Left ventricle myocardium inferior (tissue), 1 donor: ENCODE measurements around the gene C10orf105. TPM values are rescaled to one million over a fixed set of nuclear protein-coding genes. Genes with fewer than 3 reads are reported as not detected.

Experiments used
- DNase-seq: peaks from one replicate; pipeline ENCODE4 v3.0.0-alpha.2; 2020
- H3K27ac ChIP-seq: fragments of 200-600 bp; replicated peaks from 2 replicates; pipeline ENCODE4 v1.8.0; 2021
- H3K27me3 ChIP-seq: fragments of 200-600 bp; 2 replicates; pipeline ENCODE4 v1.8.0; 2021; ENCODE audit warnings: low read depth
- H3K36me3 ChIP-seq: fragments of 200-600 bp; 2 replicates; pipeline ENCODE4 v1.8.0; 2021
- H3K4me1 ChIP-seq: fragments of 200-600 bp; 2 replicates; pipeline ENCODE4 v1.8.0; 2021
- H3K4me3 ChIP-seq: fragments of 200-600 bp; 2 replicates; pipeline ENCODE4 v1.8.0; 2021; ENCODE audit warnings: mild to moderate bottlenecking, moderate library complexity
- H3K9me3 ChIP-seq: fragments of 200-600 bp; replicated peaks from 2 replicates; pipeline ENCODE4 v1.8.0; 2021
- CTCF ChIP-seq: fragments of 200-600 bp; IDR thresholded peaks from 2 replicates; pipeline ENCODE4 v1.8.0; 2021; ENCODE audit warnings: antibody characterized with exemption, mild to moderate bottlenecking, borderline replicate concordance
- intact Hi-C: fragments of 100-400 bp; cut with micrococcal nuclease; formaldehyde crosslinking; loops from one replicate; pipeline ENCODE4 v1.11.0; 2022
- total RNA-seq: library from RNA; stranded (reverse); fragmentation: NEBNext Ultra II Directional; extraction: Animal tissue kit (Norgen Biotek cat#: 25700); gene quantifications from one replicate; pipeline ENCODE4 v1.2.1, GENCODE V29; 2021
- donor health status: DM: no; HTN: yes; CAD: no; lungs with severe emphysema.

Gene C10orf105
- total RNA-seq, 1 donor from 2014 or later = 0.05 TPM

- no peak overlapping the region for H3K4me3 ChIP-seq
- H3K9me3 ChIP-seq = no peaks in the 10 kb centered on the region
- no peak for TF ChIP-seq CTCF
- no peak for DNase-seq
- no peaks in the 10 kb centered on the region for H3K36me3 ChIP-seq
- H3K27me3 ChIP-seq = no peaks in the 10 kb centered on the region
- no peak overlapping the region for H3K27ac ChIP-seq
- peaks cover 39% of the 10 kb centered on the region for H3K4me1 ChIP-seq
- intact Hi-C loops = loop anchor here (5.0 to 10.0 kb wide), 2 partner anchors 323 to 380 kb away; no protein-coding TSS in a partner anchor
Measured at GRCh38 chr10:71704816-71705215, 14.8 kb downstream of the C10orf105 start.

GRCh38 chr10:71703577-71703976 lies 16.0 kb downstream of the C10orf105 start:
- no peak for TF ChIP-seq CTCF
- DNase-seq = no peak
- Histone ChIP-seq H3K9me3 (no peaks in the 10 kb centered on the region), H3K27ac (no peak overlapping the region), H3K4me1 (peaks cover 36% of the 10 kb centered on the region), H3K4me3 (no peak overlapping the region), H3K27me3 (no peaks in the 10 kb centered on the region), H3K36me3 (no peaks in the 10 kb centered on the region)
- intact Hi-C loops = loop anchor here (10.0 kb wide), 1 partner anchor 379 kb away; no protein-coding TSS in a partner anchor

GRCh38 chr10:71701496-71702132 lies 18.0 kb downstream of the C10orf105 start:
- Histone ChIP-seq H3K9me3 (no peaks in the 10 kb centered on the region), H3K36me3 (no peaks in the 10 kb centered on the region), H3K4me3 (no peak overlapping the region), H3K4me1 (peaks cover 33% of the 10 kb centered on the region), H3K27me3 (no peaks in the 10 kb centered on the region), H3K27ac (no peak overlapping the region)
- intact Hi-C loops = loop anchor here (10.0 kb wide), 1 partner anchor 377 kb away; no protein-coding TSS in a partner anchor
- no peak for TF ChIP-seq CTCF
- DNase-seq = no peak

GRCh38 chr10:71700731-71701368 lies 18.7 kb downstream of the C10orf105 start:
- Histone ChIP-seq H3K27me3 (no peaks in the 10 kb centered on the region), H3K4me1 (peaks cover 39% of the 10 kb centered on the region), H3K36me3 (no peaks in the 10 kb centered on the region), H3K9me3 (no peaks in the 10 kb centered on the region), H3K27ac (no peak overlapping the region), H3K4me3 (no peak overlapping the region)
- TF ChIP-seq CTCF = no peak
- no peak for DNase-seq
- intact Hi-C loops = loop anchor here (10.0 kb wide), 1 partner anchor 376 kb away; no protein-coding TSS in a partner anchor

GRCh38 chr10:71698737-71699136 lies 20.8 kb downstream of the C10orf105 start:
- Histone ChIP-seq H3K36me3 (no peaks in the 10 kb centered on the region), H3K27ac (no peak overlapping the region), H3K9me3 (no peaks in the 10 kb centered on the region), H3K27me3 (no peaks in the 10 kb centered on the region), H3K4me3 (no peak overlapping the region), H3K4me1 (peaks cover 54% of the 10 kb centered on the region)
- no peak for DNase-seq
- intact Hi-C loops = no loop called here
- no peak for TF ChIP-seq CTCF
